ENCODE results near the gene TRPV6.

The TRPV6 gene

GRCh38 chr7:142860968-142861367 is 24.6 kb downstream of the TRPV6 start:
- TF ChIP-seq REST (IDR thresholded peaks at IDR 0.05; ENCODE audit: insufficient read depth in 1 of 2, low read depth in 2 of 2, low read length in 2 of 2) (no peak), TAF1 (IDR thresholded peaks at IDR 0.05; ENCODE audit: borderline replicate concordance, insufficient read depth, low read length) (no peak), FOXP2 (optimal IDR thresholded peaks at IDR 0.05; ENCODE audit: borderline replicate concordance, extremely low read depth, extremely low read length, insufficient read depth) (no peak), SIN3A (IDR thresholded peaks at IDR 0.05; ENCODE audit: borderline replicate concordance, insufficient read depth, low read length) (no peak), POLR2AphosphoS5 (IDR thresholded peaks at IDR 0.05; ENCODE audit: low read depth, low read length) (no peak)

- TF ChIP-seq FOXP2 (optimal IDR thresholded peaks at IDR 0.05; ENCODE audit: borderline replicate concordance, extremely low read depth, extremely low read length, insufficient read depth): no peak
- TF ChIP-seq SIN3A (IDR thresholded peaks at IDR 0.05; ENCODE audit: borderline replicate concordance, insufficient read depth, low read length): no peak
- TF ChIP-seq POLR2AphosphoS5 (IDR thresholded peaks at IDR 0.05; ENCODE audit: low read depth, low read length): no peak
- TF ChIP-seq REST (IDR thresholded peaks at IDR 0.05; ENCODE audit: insufficient read depth in 1 of 2, low read depth in 2 of 2, low read length in 2 of 2): no peak
- no peak for TF ChIP-seq TAF1 (IDR thresholded peaks at IDR 0.05; ENCODE audit: borderline replicate concordance, insufficient read depth, low read length)
These were observed 25.7 kb downstream of the TRPV6 start for GRCh38 chr7:142859829-142860228.

- TF ChIP-seq POLR2AphosphoS5 (IDR thresholded peaks at IDR 0.05; ENCODE audit: low read depth, low read length) (no peak), TAF1 (IDR thresholded peaks at IDR 0.05; ENCODE audit: borderline replicate concordance, insufficient read depth, low read length) (no peak), REST (IDR thresholded peaks at IDR 0.05; ENCODE audit: insufficient read depth in 1 of 2, low read depth in 2 of 2, low read length in 2 of 2) (no peak), SIN3A (IDR thresholded peaks at IDR 0.05; ENCODE audit: borderline replicate concordance, insufficient read depth, low read length) (no peak), FOXP2 (optimal IDR thresholded peaks at IDR 0.05; ENCODE audit: borderline replicate concordance, extremely low read depth, extremely low read length, insufficient read depth) (no peak)
These were observed 26.1 kb downstream of the TRPV6 start for GRCh38 chr7:142859411-142859810.

- TF ChIP-seq POLR2AphosphoS5 (IDR thresholded peaks at IDR 0.05; ENCODE audit: low read depth, low read length): no peak
- TF ChIP-seq FOXP2 (optimal IDR thresholded peaks at IDR 0.05; ENCODE audit: borderline replicate concordance, extremely low read depth, extremely low read length, insufficient read depth): no peak
- TF ChIP-seq TAF1 (IDR thresholded peaks at IDR 0.05; ENCODE audit: borderline replicate concordance, insufficient read depth, low read length): no peak
- TF ChIP-seq REST (IDR thresholded peaks at IDR 0.05; ENCODE audit: insufficient read depth in 1 of 2, low read depth in 2 of 2, low read length in 2 of 2): no peak
- no peak for TF ChIP-seq SIN3A (IDR thresholded peaks at IDR 0.05; ENCODE audit: borderline replicate concordance, insufficient read depth, low read length)
These were observed 27.9 kb downstream of the TRPV6 start for GRCh38 chr7:142857625-142858024.

Data from PFSK-1 (cell line).